GM19438 (cell line): ENCODE results near the gene AGPAT1.
A peak's percentile ranks its signal among the peaks of the same experiment; 100 is the strongest.
"Not testable (repeated sequence)": the region's sequence is repeated elsewhere in the genome, so short reads cannot be mapped to it uniquely, and the experiment has no call there.

Experiments used
- ATAC-seq: cut with Tn5 transposase; IDR thresholded peaks from one replicate; pipeline ENCODE4 v1.9.1; 2021; ENCODE audit warnings: low read depth; ENCODE audit not compliant: unreplicated experiment

The AGPAT1 gene

DNA sequence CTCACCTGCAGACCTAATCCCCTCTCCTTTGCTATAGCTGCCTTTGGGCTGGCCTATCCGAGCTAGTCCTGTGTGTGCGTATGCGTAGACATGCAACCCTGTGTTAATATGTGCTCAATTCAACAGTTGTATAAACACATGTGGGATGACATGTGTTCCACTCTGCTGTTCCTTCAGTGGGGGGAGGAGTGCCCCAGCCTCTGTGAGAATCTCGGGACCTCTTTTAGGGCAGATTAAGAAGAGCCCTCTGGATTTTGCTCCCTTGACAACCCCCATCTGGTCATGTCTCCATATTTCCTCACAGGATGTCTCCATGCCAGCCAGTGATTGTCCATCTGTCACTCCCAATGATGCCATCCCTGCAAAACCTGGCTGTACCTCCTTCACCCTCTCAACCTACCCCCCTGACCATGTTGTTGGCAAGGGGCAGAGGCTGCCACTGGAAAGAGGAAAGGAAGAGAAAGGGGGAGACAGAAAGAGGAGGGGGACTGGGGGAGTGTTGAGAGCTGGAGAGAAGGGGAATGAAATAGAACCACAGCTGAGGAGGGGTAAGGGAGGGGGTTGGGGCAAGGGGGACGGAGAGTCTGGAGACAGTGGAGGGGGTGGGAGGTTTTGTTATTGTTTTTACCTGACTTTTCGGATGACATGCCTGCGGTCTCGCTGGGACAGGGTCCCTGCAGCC lies 24.6 kb downstream of the AGPAT1 start:
- ATAC-seq: no peak

DNA sequence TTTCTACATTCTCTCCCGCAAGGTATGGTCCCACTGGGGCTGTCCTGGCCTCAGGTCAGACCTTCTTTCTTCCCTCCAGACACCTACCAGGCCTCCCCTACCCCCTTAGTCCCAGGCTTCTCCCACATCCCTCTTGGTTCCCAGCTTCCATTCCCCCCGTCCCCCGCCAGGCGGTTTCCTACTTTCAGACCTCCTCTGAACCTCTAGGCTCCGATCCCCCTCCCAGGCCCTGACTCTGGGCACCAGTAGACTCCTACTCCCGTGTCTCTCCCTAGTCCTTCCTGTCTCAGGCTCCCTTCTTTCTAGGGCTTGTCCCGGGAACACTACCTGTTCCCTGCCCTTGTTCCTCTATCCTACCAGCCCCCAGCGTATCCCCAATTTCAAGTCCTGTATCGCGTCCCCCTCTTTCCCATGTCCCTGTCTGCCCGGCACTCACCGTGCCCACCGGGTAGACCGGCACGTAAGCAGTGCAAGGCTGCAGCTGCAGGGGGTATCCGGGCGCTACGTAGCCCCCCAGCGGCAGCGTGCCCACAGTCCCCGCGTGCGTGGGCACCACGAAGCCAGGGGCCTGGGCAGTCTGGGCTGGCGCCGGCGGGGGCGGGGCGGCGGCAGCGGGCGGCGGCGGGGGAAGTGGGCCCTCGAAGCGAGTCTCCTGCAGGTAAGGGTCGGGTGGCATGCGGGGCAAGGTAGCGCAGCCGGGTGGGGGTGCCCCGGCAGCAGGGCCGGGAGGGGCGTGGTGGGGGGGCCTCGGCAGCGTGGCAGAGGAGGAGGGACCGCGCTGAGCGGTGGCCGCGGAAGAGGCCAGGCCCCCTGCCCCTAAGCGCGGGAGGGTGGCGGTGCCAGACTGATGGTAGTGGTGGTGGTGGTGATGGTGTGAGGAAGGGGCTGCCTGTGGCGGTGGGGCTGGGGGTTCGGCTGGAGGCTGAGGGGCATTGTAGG lies 25.7 kb downstream of the AGPAT1 start:
- no peak for ATAC-seq

DNA sequence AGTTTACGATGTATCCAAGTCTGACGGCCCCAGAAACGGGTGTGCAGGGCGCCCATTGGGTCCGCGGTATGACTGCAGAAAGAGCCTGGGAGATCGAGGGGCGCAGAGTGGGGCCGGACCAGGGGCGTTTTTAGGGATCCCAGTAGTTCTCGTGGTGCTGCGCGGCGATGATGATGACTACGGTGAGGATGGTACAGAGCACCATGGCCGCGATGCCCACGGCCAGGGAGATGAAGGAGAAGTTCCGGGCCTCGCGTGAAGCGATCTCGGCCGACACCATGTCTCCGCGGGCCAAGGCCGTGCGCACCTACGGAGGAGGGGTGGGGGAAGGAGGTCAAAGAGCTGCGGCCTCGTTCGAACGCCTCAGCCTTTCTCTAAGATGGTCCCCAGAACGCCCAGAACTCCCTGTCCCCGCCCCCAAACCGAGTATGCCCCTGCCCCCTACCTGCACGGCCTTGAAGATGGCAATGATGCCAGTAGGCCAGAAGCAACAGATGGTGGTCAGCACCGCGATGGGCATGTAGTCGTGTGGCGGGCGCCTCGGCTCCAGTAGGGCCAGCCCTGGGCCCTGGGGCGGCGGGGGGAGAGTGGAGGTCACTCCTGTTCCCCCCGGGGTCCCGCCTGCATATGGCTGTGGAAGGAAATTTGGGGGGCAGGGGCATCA lies 26.7 kb downstream of the AGPAT1 start:
- no peak for ATAC-seq

DNA sequence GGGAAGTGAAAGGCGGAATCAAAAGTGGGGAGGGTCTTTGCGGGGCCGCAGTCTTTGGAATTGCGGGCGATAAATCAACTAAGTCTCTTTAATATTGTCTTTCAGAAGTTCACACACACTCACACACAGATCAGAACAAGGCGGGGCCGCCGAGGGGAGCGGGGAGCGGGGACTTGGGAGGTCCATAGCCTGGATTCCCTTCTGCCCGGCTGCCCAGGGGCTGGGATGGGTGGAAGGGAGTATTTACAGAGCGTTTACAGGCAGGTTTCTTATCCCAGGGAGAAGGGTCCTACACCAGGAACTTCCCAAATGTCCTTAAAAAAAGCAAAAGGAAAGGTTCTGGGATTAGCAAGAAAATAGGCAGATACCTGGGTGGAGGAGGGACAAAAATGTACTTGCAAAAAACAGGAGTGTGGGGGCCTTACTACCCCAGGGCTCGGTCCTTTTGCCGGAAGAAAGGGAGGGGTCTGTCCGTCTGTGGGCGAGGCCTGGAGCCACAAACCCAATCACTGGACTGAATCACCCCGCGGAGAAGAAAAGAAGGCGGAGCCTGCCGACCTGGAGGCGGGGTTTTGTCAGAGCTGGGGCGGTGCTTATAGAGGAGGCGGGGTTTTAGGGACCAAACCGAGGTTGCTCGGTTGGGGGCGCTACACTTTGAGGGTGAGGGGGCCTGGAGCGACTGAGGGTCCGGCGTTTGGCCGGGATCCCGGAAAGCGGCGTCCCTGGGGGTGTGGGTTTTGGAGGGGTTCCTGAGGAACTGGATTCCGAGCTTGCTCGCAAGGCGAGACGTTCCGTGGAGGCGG lies 27.4 kb downstream of the AGPAT1 start:
- no peak for ATAC-seq

DNA sequence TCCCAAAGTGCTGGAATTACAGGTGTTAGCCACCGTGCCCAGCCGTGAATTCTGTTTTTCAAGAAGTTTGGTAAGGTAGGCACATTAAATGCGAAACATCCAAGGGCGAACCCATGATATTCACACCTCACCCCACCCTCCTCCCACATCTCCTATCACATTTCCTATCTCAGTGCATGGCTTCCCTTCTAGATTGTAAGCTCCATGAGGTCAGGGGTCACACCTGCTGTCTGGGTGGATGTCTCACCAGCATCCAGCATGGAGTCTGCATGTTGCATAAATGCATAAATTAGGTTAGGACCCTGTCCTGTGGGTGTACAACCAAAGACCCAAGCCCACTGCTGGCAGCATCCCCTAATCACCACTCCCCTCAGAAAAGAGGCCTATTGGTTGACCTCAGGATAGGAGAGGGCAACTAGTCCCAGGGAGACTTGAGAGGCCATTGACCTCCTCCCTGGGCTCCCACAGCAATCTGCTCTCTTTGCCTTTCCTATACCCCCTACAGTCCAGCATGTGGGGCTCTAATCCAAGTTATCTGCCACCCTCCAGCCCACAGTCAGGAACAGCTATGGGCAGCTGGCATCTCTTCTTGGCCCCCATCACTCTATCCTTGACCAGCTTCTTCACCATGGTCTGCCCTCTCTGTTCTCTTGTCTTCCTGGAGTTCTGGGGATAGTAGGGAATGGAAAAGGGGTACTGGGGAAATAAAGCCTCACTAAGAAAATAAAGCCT lies 28.3 kb downstream of the AGPAT1 start:
- no peak for ATAC-seq

DNA sequence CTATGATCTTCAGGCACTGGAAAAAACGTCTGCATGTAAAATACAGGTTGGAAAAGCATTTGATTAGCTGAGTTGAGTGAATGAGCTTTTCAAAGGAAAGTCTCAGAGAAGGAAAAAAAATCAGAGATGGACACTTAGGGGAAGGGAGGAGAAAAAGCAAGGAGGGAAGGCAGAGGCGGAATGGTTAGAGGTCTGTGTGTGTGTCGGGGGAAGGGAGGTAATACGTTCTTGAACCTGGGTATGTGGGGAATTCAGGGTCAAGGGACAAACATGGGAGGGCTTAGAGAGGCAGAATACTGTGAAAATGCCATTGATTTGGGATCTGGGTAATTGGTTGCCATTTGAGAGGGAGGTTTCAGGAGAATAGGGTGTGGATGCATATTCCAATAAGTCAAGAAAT lies 29.2 kb downstream of the AGPAT1 start:
- no peak for ATAC-seq

DNA sequence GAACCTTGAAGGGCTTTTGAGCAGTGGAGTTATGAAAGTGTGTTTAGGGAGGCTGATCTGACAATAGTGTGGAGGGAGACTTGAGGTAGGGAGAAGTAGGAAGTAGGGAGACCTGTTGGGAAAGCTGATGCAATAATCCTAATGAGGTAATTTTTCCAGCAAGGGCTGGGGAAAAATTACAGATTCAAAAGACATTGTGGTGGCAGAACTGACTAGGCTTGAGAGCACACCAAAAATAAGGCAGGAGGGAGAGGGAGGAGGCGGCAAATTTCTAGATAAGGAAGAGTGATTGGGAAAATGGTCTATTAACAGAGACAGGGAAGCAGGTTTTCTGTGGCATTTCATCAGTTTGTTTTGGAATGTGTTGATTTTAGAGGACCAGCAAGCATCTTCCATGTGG lies 29.6 kb downstream of the AGPAT1 start:
- no peak for ATAC-seq

DNA sequence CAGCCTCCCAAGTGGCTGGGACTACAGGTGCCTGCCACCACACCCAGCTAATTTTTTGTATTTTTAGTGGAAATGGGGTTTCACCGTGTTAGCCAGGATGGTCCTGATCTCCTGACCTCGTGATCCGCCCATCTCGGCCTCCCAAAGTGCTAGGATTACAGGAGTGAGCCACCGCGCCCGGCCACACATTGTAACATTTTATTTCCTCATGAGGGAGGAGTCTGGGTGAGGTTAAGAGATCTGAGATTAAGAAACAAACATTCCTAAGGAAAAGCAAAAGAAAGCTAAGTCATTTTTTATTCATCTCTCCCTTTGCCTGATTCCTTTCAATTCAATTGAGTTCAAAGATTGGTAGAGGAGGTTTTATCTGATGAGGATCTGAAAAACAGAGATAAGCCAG lies 31.6 kb downstream of the AGPAT1 start:
- not testable (repeated sequence) for ATAC-seq

DNA sequence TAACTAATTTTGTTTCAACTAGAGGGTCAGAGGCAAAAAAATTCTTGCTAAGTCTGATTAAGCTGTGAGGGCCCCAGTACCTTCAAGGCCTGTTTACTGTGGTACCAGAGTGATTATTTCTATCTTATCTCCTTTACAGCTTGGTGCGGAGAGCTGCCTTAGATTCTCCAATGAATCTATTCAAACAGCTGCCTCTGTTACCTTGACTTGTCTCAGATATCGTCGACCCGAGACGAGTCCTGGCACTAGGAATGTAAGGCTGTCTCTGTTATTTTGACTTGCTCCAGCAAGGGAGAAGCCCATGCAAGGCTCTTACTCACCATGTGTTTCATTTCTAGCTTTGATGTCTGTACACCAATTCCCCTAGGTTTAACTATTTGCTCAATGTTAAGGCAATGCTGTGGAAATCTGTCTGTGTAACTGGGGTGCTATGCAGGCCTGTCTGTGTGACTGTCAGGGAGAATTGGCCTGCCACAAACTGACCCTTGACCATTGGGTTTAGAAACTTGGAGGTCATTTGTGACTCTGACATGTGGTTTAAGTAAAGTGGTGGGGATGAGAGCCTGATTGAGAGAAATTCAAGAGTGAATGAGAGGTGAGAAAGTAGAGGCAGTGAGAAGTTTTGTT lies 35.4 kb downstream of the AGPAT1 start:
- no peak for ATAC-seq

DNA sequence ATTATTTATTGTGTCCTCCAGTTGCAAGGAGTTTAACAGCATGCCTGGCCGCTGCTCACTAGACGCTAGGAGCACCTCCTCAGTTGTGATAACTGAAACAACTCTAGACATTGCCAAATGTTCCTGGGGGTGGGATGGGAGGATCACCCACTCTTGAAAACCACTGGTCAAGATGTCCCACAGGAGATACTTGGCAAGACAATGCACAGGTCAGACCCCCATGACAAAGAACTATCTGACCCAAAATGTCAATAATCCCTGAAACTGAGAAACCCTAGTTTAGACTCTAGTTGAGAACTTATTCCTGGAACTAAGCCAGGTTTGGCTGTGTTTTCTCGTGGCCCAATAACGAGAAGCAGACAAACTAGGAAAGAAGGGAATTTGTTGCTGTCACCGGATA lies 36.3 kb downstream of the AGPAT1 start:
- no peak for ATAC-seq

DNA sequence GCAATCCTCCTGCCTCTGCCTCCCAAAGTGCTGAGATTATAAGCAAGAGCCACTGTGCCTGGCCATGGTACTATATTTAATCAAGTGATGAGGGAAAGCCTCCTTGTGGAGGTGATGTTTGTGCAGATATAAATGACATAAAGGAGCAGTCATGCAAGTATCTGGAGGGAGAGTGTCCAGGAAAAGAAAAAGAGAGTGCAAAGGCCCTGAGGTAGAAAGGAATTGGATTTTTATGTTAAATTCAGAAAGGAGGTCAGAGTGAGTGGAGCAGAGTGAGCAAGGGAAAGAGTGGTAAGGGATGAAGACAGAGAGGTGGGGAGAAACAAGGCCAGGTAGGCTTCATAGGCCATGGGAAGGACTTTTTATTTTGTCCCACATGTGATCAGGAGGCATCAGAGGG lies 38.4 kb downstream of the AGPAT1 start:
- no peak for ATAC-seq

DNA sequence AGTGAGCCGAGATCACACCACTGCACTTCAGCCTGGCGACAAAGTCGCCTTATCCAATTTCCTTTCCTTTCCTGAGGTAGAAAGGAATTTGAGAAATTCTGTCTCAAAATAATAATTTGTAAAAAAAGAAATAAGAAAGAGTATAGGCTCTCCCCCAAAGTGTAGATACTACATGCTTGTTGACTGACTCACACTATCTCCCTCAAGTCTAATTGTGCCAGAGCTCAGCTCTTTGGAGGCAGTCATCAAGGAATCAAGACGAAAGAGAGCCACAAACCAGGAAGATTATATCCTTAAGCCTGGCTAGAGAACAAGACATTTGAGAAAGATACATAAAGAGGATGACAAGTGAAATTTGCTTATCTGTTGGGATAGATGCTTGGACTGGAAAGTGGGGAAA lies 42.1 kb downstream of the AGPAT1 start:
- ATAC-seq: no peak

DNA sequence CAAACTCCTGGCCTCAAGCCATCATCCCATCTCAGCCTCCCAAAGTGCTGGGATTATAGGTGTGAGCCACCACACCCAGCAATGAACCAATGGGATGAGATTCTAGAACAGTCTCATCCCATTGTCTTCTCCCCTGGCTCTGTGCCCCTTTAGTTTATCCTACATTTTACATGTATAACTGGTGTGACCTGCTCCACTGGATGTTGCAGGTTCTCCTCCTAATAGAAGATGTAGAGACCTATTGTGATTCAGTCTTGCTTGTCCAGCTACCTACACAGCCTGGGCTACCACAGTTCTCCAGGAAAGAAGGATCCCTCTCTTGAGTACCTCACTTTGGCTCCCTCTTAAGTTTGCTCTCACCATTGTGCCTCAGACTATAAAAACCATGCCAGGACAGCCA lies 43.8 kb downstream of the AGPAT1 start:
- no peak for ATAC-seq

DNA sequence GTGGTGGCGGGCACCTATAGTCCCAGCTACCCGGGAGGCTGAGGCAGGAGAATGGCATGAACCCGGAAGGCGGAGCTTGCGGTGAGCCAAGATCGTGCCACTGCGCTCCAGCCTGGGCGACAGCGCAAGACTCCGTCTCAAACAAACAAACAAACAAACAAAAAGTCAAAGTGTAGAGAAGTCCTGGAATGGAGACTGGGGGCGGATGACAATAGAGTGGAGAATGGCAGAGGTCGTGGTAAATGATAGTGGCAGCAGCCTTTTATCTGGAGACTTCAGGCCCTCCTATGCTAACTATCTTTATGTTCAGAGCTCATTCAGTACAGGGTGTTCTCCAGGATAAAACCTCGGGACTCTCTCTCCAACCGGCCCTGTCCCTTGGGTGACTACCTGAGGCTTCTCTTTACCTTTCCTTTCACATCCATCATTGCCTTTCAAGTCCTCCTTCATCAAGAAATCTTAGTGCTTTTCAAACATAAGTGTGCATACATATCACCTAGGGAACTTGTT lies 44.4 kb downstream of the AGPAT1 start:
- no peak for ATAC-seq

DNA sequence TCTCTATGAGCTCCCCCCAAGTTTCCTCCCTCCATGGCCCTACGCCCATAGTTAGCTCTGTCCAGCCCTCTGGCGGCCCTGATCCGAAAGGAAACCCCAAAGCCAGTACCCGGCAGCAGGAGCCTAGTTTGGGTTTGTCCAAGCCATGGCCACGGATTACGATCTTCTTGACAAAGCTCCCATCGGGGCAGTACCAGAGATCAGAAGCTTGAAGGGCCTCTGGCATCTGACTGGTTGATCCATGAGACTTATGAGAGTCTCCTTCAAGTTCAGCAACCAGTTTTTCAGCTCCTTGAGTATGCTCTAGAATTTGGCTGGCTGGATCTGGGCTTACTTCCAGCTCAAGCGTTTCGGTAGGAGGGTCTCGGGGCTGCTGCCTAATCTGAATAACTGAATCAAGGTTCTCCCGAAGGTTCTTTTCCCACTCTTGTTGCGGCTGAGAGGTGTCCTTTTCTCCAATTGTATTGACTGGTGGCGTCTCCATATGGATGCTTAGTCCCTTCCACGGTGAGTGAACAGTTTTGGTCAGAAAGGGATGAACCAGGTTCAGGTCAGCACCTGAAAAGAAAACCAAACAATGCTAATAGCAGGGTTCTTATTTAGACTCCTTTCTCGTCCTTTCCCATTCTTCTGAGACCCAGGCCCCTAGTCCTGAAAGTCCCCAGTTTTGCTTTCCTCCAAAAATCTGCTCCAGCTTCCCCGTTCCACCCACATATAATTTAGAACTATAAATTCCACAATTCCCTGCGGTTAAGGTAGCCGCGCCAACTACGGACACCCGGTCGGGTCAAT lies 46.4 kb downstream of the AGPAT1 start:
- no peak for ATAC-seq

DNA sequence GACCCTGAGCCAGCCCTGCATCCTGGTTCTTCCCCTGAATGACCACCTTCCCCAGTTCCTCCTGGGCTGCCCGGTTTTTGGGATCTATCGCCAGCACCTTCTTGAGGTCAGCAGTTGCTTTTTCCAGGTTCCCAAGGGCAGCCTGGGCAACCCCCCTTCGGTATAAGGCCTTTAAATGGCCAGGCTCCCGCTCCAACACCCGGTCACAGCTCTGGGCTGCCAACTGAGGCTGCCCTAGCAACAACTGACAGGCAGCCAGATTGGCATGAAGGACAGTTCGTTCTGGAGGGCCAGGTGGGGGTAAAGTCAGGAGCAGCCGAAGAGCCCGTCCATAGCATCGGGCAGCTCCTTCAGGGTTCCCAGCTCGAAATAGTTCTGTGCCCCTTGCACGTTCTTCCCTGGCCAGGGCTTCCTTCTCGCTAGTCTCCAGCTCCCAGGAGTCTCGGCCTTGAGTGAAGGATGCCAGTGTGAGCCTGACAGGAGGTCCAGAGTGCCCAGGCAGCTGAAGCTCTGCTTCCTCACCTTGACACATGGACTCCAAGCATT lies 47.1 kb downstream of the AGPAT1 start:
- ATAC-seq: no peak

DNA sequence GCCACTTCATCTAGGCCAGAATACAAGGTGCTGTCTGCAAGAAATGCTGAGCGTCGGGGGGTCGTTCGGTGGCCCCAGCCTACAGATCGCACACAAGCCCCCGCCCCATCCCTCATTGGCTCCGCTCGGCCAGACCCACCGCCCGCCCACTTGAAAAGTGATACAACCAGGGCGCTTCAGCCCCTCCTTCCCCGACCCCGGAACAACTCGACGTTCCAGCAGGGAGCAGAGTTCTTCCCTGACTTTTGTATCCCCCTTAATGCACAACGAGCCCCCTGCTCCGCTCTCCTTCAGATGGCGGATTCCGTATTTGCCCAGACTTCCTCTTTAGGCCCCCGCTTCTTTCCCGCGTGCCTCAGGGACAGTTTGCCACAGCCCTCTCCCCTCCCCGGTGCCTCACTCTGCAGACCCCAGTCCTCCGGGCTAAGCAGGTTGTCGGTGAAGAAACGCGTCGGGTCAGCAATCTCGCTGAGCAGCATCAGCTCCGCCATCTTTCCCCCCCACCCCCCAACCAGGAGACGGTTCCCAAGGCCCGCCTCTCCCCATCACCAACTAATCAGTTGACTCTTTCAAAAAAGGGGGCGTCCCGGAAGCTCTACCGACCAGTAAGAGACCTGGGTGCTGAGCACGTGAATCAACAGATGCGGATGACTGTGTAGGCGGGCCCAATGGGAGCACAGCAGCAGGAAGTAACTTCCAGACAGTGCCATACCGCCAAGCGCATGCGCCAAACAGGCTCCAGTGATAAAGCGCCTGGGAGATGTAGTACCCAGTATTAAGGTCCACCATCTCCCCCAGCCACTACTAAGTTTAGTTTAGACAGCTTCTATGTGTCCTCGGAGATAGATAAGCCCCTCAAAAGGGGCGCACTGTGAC lies 47.9 kb downstream of the AGPAT1 start, which contains the start of gene ATF6B:
ATF6B (minus strand) TSS at position 530 of the 876 bp plus-strand sequence; CDS start at position 491, 39 bp downstream.
- ATAC-seq: peak; percentile 91
